SKM-1 (cell line): ENCODE measurements around the gene ZFP62.

Experiments
- DNase-seq: peaks from one replicate; lab custom pipeline; 2025; ENCODE audit not compliant: unreplicated experiment; lab: John Stamatoyannopoulos, UW

Gene ZFP62

GRCh38 chr5:180869587-180869986 lies 8.5 kb upstream of the ZFP62 start:
- DNase-seq, result no peak

GRCh38 chr5:180868960-180869359 lies 7.9 kb upstream of the ZFP62 start:
- DNase-seq, result peak; percentile 60

GRCh38 chr5:180866985-180867384 lies 5.9 kb upstream of the ZFP62 start:
- no peak for DNase-seq

GRCh38 chr5:180865981-180866695 lies 5.1 kb upstream of the ZFP62 start:
- no peak for DNase-seq

GRCh38 chr5:180862645-180863044 lies 1.6 kb upstream of the ZFP62 start:
- DNase-seq, result no peak

- peak; percentile 50 for DNase-seq
Measured at GRCh38 chr5:180860273-180860886, 696 bp downstream of the ZFP62 start.

- no peak for DNase-seq
Measured at GRCh38 chr5:180858586-180858985, 2.5 kb downstream of the ZFP62 start.

GRCh38 chr5:180853848-180854176 lies 7.3 kb downstream of the ZFP62 start:
- no peak for DNase-seq

- no peak for DNase-seq
Measured at GRCh38 chr5:180853121-180853847, 7.8 kb downstream of the ZFP62 start.

GRCh38 chr5:180852495-180852894 lies 8.6 kb downstream of the ZFP62 start:
- DNase-seq, result no peak

- no peak for DNase-seq
Measured at GRCh38 chr5:180850434-180851078, 10.5 kb downstream of the ZFP62 start.

GRCh38 chr5:180849827-180850226 lies 11.2 kb downstream of the ZFP62 start:
- DNase-seq, result no peak

GRCh38 chr5:180848878-180849277 lies 12.2 kb downstream of the ZFP62 start:
- no peak for DNase-seq

- no peak for DNase-seq
Measured at GRCh38 chr5:180848265-180848664, 12.8 kb downstream of the ZFP62 start.

- DNase-seq, result no peak
Measured at GRCh38 chr5:180847026-180847425, 14.1 kb downstream of the ZFP62 start.

- DNase-seq, result no peak
Measured at GRCh38 chr5:180844858-180845257, 16.2 kb downstream of the ZFP62 start.

- DNase-seq, result no peak
Measured at GRCh38 chr5:180844432-180844831, 16.6 kb downstream of the ZFP62 start.

GRCh38 chr5:180839935-180840334 lies 21.1 kb downstream of the ZFP62 start:
- DNase-seq, result no peak

- no peak for DNase-seq
Measured at GRCh38 chr5:180839227-180839626, 21.8 kb downstream of the ZFP62 start.

GRCh38 chr5:180837478-180837877 lies 23.6 kb downstream of the ZFP62 start:
- DNase-seq, result no peak

GRCh38 chr5:180832638-180833068 lies 28.4 kb downstream of the ZFP62 start:
- no peak for DNase-seq
